NCI-H1694 treated with DMSO at 0.1 percent for 48 hours (cell line): ENCODE results near the gene OGFOD2.

ENCODE experiments used
- DNase-seq: peaks from one replicate; lab custom pipeline; 2025; lab: John Stamatoyannopoulos, UW

Gene OGFOD2

DNA sequence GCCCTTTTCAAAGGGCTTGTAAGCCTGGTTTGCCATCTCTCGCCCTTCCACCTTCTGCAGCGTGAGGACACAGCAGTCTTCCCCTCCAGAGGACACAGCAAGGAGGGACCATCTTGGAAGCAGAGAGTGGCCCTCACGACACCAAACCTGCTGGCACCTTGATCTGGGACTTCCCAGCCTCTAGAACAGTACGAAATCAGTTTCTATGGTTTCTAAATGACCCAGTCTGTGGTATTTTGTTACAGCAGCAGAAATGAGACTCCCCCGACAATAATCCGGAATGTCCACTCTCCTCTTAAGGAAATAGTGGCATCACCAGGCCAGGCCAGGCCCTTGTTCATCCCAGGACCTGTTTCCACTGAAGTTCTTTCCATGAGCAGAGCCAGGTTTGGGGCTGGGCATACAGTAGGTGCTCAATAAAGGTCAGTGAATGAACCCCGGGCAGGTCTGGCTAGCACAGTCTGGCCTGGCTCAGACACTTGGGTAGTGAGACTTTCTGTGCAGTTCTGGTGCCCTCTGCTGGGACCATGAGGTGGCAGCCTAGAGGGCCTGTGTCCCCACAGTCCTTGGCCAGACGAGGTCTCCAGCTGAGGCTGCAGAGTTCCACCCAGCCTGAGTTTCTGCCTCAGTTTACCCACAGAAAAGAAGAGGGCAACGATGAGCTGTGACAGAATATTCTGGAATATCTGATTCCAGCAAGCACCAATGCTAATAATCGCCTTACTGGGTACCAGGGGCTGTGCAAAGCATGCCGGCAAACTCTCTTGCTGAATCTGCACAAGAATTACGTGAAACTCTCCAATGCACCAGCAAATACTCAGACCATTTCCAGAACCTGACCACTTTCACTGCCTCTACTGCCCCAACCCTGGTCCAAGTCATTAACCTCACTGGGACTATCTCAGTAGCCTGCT lies 22.8 kb upstream of the OGFOD2 start:
- DNase-seq, result peak; percentile 40

DNA sequence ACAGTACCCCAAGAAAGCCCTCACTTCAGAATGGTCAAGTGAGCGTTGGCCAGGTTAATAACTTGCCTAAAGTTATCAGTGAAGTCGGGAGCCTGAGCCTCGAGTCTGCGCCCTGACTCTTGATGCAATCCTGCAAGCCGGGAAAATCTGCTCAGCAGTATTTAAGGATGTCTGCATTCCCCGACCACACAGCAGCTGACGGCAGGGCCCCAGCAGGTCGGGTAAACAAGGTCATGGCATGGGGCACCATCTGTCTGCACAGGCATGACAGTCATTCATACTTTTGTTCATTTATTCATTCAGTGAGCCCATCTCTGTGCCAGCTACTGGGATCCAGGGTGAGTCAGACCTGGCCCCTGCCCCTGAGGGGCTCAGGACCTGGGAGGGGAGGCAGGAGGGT lies 19.9 kb upstream of the OGFOD2 start:
- DNase-seq, result no peak

DNA sequence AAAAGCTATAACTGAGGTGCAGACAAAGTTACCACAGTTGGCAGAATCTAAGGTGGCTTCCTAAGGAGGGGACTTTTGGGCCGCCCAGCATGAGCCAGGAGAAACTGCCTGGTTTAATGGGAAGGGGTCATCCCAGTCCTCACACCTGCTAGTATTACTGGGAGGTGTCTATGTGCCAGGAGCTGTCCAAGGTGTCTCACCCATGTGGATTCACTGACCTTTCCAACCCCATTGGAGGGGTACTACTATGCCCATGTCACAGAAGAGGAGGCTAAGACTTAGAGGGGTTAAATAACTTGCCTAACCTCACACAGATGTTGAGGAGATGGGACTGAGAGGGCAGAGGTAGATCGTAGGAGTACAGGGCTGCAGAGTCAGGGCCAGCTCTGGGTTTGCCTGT lies 19.0 kb upstream of the OGFOD2 start:
- no peak for DNase-seq

DNA sequence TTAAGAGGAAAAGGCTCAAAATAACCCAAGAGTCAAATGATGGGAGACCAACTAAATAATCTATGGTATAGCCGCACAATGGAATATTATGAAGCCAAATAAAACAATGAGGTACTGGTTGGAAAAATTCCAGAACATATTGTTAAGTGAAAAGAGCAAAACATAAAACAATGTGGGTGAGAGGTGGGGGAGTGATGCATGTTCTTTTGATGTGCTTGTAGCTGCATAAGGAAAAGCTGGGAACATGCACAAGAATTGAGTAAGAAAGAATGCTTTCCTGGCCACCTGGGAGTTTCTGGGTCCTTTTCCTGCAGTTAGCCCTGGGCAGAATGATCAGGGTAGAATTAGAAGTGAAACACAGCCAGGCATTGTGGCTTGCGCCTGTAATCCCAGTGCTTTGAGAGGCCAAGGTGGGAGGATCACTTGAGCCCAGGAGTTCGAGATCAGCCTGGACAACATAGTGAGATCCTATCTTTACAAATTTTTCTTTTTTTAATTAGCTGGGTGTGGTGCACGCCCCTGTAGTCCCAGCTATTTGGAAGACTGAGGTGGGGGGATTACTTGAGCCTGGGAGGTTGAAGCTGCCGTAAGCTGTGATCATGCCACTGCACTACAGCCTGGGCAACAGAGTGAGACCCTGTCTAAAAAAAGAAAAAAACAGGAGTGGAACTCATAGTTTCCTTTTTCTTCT lies 16.7 kb upstream of the OGFOD2 start:
- no peak for DNase-seq

DNA sequence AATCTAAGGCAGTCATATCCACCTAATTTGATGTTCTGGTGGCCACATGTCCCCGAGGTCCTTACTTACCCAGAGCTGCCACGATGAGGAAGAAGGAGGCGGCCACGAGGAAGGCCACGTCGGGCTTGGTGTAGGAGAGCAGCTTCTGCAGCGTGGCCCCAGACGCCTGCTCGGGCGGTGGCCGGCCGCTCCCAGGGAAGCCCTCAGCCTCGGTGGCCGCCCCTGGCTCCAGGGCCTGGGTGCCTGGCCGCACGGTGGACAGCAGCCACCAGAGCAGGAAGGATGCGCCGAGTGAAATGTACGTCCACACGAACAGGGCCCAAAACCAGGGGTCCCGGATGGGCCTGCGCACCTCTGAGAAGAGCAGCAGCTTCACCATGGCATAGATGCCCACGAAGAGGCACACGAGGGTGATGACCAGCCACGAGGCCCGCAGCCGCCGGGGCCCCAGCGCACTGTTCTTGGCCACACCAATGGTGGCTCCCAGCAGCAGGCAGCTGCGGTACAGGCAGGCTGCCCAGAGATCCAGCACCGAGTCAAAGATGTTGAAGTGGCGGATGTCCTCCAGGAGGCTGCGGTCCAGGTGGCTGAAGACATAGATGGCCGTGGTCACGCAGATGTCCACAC lies 15.4 kb upstream of the OGFOD2 start:
- no peak for DNase-seq

DNA sequence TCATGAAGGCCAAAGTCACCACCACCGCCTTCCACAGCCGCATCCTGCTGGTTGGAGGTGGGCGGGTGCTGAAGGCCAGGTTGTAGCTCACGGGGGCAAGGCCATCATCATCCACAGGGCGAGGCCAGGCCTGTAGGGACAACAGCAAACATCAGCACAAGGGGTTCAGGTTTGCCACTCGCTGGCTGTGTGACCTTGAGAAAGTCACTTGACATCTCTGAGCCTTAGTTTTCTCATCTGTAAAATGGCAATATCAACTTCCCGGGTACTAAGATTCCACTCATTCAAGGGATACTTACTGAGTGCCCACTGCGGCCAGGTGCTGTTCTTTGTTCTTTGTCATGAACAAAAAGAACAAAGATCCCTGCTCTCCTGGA lies 14.9 kb upstream of the OGFOD2 start:
- no peak for DNase-seq

DNA sequence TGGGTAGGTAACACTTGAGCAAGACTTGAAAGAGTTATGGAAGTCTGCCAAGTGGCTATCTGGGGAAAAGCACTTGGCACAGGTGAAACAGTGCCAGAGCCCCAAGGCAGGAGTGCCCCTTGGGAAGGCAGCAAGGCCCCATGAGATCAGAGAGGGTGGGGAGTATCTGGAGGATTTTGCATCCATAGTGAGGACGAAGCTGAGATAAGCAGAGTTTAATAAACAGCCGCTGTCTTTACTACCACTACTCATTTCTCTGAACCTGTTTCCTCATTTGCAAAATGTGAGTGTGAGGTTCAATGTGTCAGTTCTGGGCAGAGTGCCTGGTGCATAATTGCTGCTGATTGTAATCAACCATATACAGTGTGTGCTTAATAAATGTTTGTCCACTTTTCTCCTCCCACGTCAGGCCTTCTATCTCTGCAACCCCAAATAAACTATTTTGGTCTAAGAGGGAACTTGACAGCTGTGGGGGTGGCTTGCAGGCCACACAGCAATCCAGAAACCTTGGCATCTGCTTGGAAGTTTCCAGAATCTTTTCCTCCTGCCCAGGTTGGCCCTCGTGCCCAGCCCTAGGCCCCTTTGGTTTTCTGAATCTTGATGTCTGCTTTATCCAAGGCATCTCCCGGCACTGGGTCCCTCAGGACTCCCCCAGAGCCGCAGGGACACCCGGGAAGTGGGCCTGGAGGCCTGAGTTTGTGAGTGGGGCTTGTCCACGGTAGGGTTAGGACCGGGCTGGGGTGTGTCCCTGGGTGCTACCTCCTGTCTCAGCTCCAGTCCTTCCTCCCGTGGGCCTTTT lies 13.3 kb upstream of the OGFOD2 start:
- DNase-seq, result no peak

DNA sequence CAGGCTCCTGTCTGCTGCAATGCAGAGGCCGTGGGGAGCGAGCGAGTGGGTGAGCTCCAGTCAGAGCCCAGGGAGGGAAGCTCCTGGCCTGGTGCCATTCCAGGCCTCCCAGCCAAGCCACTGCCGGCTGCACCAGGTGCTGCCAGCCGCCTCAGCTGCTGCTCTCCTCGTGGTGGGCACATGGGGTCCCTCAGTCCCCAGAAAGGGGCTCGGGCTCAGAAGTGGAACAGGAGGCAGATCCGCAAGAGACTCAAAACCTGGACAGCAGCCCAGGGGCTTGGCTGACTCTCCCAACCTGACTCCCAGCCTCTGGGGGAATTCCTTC lies 11.1 kb upstream of the OGFOD2 start:
- peak; percentile 78 for DNase-seq

DNA sequence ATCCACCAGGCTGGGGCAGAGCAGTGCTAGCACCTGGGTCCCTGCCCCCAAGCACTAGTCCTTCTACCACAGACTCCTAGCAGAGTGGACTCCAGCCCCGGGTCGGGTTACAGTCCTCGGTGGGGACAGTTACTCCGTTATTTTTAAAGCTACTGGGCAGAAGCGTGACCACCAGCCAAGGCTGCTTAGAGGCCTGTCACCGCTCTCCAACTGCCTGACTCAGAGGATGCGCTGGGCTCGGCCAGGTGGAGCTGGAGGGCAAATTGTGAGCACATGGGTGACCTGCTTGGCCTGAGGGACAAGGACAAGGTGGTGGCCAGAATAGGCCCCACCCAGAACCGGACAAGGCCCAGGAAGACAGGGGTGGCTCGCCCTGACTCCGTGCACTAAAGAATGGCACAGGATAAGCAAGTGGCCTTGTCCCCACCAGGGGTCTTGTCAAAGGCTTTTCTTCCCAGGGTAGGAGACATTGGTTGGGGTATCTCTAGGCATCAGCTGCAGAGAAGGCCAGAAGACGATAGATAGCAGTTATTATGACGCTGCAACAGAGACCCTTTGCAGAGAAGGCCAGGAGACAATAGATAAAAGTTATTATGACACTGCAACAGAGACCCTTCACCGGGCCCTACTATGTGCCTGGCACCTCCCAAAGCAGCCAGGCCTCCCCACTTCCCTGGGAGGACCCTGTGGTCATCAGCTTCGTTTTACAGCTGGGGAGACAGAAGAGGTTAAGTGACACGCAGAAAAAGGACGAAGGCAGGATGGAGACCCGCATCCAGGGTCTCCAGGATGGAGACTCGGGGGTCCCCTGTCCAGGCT lies 10.4 kb upstream of the OGFOD2 start:
- DNase-seq, result no peak

DNA sequence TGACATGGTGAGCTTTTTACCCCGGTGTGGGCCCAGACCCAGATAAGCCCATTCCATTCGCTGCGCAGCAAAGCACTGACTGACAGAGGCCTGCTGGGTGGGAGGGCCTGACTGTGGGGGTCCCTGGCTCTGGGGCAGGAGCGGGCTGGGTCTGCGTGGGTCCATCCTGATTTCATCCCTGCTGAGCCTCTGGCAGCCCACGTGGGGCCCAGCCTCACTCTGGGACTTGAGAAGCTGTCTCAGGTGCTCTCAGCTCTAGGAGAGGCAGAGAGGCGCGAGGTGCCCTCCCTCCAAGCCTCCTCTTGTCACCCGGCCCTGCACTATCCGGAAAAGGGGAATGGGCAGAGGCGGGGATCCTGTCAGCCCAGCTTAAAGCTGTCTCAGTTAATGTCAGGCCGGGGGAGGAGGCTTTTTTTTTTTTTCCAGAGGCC lies 9.7 kb upstream of the OGFOD2 start:
- no peak for DNase-seq

DNA sequence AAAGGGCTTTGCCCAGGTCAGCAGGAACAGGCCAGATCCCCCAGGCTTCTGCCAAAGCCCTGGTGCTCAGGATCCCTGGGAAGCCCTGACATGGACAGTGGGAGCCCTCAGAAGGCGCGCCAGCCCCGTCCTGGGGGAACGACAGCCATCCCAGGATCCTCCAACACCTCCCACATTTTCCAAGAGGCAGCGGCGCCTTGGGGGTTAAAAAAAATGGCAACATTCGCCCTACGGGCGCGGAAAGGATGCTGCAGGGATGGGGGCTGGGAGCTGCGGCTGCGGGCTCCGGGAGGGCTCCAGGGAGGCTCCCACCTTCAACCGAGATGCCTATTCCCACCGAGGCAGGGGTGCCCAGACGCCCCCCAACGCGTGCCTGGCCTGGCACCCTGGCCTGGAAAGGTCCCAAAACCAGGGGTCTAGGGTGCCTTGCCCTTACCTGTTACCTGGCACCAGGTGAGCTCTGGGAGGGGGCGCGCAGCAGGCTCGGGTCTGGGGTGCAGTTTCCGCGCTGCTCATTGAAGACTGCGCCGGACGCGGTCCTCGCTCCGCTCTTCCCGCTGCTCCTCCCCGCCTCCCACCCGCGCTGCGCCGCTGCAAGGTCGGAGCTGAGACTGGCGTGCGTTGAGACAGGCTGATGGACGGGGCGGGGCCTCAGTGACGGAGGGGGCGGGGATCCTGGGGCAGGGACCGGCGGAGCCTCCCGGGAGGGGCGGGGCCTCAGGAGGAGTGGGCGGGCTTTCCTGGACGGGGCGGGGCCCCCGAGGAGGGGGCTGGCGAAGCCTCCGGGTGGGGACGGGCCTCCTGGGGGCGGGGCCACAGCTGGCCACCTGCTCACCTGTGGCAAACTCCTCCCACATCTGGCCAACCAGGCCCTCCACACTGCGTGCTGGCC lies 8.9 kb upstream of the OGFOD2 start, which contains the start of gene ABCB9:
Gene ABCB9 (minus strand): TSS at position 613 of the 892 bp plus-strand sequence. CDS start 6,228 bp downstream, outside the sequence.
- DNase-seq, result peak; percentile 64

DNA sequence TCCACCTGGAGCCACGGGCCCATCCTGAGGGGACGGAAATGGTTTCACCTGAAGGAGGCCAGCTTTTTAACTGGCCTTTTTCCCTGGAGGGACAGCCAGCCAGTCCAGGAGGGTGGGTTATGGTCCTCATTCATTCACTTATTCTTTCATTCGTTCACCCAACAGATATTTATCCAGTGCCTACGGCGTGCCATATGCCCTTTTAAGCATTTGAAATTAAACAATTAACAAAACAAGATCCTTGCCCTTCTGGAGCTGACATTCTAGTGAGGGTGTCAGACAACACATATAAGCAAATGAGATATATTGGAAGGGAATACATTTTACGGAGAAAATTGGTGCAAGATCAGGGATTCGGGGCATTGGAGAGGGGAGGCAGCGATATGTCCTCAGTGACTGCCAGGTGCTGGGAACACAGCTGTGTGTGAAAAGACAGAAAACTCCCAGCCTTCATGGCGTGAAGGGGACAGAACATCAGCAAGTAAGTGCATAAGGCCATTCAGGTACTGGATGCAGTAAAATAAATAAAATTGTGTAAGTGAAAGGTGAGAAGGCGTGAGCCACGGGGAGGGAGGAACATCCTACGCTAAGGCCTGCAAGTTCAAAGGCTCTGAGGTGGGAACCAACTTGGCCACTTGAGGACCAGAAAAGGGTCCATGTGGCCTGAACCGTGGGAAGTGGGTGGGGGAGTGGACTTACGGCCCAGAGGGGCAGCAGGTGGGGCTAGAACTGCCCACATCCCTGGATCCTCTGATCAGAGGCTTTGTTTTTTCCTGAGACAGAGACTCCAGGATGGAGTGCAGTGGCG lies 8.1 kb upstream of the OGFOD2 start:
- no peak for DNase-seq

DNA sequence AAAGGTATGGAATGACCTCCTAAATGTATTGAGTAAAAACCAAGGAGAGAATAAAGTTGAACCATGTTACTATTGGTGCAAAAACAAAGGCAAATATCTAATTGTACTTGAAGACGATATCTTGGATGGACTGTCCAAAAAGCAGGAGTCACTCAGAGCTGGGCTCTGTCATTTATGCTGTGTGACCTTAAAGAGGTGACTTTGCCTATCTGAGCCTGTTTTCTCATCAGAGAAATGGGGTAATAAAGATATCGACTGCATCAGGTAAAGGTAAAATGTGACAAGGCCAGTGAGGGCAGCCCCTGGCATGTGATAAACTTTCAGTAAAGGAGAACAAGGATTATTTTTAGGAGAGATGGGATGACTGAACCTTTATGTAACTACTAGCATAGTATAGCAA lies 6.9 kb upstream of the OGFOD2 start:
- DNase-seq, result no peak

DNA sequence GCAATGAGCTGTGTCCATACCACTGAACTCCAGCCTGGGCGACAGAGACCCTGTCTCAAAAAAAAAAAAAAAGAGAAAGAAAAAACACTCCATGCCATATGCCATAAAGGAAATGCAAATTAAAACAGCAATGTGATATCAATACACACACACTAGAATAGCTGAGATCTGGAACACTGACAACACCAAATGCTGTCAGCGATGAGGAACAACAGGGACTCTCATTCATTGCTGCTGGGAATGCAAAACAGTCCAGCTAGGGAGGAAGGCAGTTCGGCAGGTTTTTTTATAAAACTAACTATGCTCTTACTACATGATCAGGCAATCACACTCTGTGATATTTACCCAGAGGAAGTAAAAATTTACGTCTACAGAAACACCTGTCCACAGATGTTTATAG lies 5.4 kb upstream of the OGFOD2 start:
- DNase-seq, result peak; percentile 28

DNA sequence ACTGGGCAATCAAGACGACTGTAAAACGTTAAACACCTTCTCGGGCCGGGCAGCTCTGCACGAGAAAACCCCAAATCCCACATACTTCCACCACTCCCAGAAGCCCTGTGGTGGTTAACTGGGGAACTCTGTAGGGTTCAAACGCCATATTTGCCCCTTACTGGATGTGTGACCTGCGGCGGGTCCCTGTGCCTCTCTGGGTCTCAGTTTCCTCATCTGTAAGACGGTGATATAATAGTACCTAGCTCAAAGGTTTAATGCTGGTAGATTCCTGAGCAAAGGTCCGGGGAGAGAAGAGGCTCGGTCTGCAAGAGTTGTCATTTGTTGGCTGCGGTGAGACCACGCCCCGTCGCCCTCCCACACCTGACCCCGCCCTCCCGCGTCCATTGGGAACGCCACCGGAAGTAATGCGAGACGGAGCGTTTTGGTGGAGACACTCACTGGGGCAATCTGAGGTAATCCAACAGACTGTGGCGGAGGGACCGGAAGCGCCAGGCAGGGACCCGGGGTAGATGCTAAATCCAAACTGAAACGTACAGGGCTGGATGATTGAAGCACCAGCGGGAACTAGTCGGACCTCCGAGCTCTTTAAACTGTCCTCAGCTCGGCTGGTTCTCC lies 661 bp upstream of the OGFOD2 start:
- DNase-seq, result peak; percentile 86

DNA sequence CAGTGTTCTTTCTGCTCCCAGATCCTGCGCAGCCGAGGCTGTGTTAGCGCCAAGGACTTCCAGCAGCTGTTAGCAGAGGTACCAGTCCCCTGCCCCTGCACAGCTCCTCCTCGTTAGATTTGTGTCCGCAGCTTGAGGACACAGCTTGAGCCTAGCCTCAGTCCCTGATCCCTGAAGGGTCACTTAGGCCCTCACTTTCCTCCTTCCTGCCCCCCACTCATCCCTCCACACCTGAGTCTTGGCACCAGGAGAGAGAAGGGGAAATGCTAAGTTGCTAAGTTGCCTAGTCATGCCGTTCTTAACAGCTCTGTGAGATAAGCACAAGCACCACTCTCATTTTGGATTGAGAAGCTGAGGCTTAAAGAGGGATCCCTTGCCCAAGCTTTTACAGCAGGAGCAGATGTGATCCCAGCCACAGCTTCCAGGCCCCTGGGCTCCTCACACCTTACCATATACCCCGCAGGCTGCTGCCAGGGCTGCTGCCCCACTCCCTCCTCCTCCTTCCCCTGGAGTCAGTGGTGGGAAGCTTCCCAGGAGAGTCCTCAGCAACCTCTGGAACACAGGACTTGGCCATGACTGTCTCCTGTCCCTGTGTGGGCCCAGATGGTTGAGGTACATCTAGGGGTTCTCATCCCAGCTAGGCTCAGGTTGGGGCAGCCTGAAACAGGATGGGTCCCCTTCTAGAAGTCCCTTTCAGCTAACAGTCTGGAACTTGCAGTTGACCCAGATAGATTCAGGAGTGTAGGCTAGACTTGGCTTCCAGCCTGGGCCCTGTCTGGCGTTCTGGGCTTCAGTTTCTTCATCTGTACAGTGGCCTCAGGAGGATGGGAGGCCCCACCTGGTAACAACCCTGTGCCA lies 975 bp downstream of the OGFOD2 start:
- DNase-seq, result no peak

DNA sequence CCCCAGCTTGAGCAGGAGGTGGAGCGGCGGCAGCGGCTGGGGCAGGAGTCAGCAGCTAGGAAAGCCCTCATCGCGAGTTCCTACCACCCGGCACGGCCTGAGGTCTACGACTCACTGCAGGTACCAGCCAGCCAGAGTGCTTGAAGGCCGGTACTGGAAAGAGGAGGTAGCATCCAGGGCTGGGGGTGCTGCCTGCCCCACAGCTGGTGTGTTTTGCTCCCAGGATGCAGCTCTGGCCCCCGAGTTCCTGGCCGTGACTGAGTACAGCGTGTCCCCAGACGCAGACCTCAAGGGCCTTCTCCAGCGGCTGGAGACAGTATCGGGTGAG lies 1.6 kb downstream of the OGFOD2 start:
- no peak for DNase-seq

DNA sequence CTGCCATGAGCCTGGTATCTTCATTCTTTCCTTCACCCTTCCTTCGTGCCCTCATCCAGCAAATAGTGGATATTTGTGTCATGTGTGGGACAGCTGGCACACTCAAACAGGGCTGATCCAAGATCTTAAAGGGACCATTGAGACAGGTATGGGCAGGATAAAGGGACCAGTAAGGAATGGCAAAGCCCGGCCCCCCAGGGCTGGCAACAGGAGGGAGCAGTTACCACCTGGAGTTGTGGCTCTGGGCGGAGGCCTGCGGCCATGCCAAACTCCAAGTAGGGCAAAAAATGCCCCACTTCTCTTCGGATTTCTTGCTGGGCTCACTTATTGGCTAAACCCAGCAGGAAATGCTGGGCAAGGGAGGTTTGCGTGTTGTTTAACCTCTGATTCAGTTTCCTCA lies 2.1 kb downstream of the OGFOD2 start:
- DNase-seq, result no peak
